SK-N-SH (cell line): ENCODE data around the gene MAN2A2. TPM values are rescaled to one million over a fixed set of nuclear protein-coding genes. Genes with fewer than 3 reads are reported as not detected.

Experiments
- CTCF ChIA-PET: fragments of 300-600, 350-600 bp; formaldehyde crosslinking; extraction: SDS; loops from one replicate; lab custom pipeline; 2021; lab: Yijun Ruan, JAX
- POLR2A ChIA-PET: fragments of 350-600 bp; sonication (Branson Sonifier 250); formaldehyde crosslinking; extraction: SDS; loops from one replicate; lab custom pipeline; 2020; ENCODE audit warnings: antibody characterized with exemption, inconsistent platforms; lab: Yijun Ruan, JAX
- DNase-seq: peaks from one replicate; pipeline ENCODE4 v3.0.0; 2012
- H2AFZ ChIP-seq: fragments of 200-600 bp; sonication (generic); 2 replicates; pipeline ENCODE4 v1.8.1; 2016; ENCODE audit warnings: antibody characterized with exemption, mild to moderate bottlenecking, low read depth
- H3F3A ChIP-seq: fragments of 200-600 bp; sonication (generic); replicated peaks from 2 replicates; pipeline ENCODE3; 2016; ENCODE audit warnings: antibody characterized with exemption, mild to moderate bottlenecking; ENCODE audit not compliant: insufficient read depth
- H3K27ac ChIP-seq, 2 experiments: fragments of 200-500 bp in 1 of 2; fragments of 200-600 bp in 1 of 2; sonication (Bioruptor generic) in 1 of 2; sonication (generic), shearing (Covaris generic) in 1 of 2; 2 replicates each; pipeline versions ENCODE4 v1.5.1 to v1.6.1; 2014 to 2016; ENCODE audit warnings: low read depth in 2 of 2, inconsistent platforms in 1 of 2, low read length in 1 of 2, mild to moderate bottlenecking in 1 of 2, mixed read lengths in 1 of 2
- H3K27me3 ChIP-seq: fragments of 200-600 bp; sonication (generic), shearing (Covaris generic); 2 replicates; pipeline ENCODE4 v1.6.1; 2016; ENCODE audit warnings: mixed run types; ENCODE audit not compliant: insufficient read depth
- H3K36me3 ChIP-seq, 2 experiments: fragments of 200-500 bp in 1 of 2; fragments of 200-600 bp in 1 of 2; sonication (Bioruptor generic) in 1 of 2; sonication (generic) in 1 of 2; replicated peaks in 1 of 2; 2 replicates each; pipeline versions ENCODE3 to v1.5.1; 2014 to 2016; ENCODE audit warnings: low read length in 1 of 2, mild to moderate bottlenecking in 1 of 2; ENCODE audit not compliant: insufficient read depth in 2 of 2, control insufficient read depth in 1 of 2
- H3K4me1 ChIP-seq, 2 experiments: fragments of 200-500 bp in 1 of 2; fragments of 200-600 bp in 1 of 2; sonication (Bioruptor generic) in 1 of 2; sonication (generic), shearing (Covaris generic) in 1 of 2; 2 replicates each; pipeline versions ENCODE4 v1.5.1 to v1.6.1; 2014 to 2016; ENCODE audit warnings: low read depth in 1 of 2, low read length in 1 of 2, mixed run types in 1 of 2; ENCODE audit not compliant: insufficient read depth in 2 of 2, control insufficient read depth in 1 of 2
- H3K4me2 ChIP-seq: fragments of 200-600 bp; sonication (generic), shearing (Covaris generic); 2 replicates; pipeline ENCODE4 v1.6.1; 2017; ENCODE audit warnings: mixed run types
- H3K4me3 ChIP-seq, 2 experiments: fragments of 200-500 bp in 1 of 2; fragments of 200-600 bp in 1 of 2; sonication (Bioruptor generic) in 1 of 2; sonication (generic), shearing (Covaris generic) in 1 of 2; 2 replicates each; pipeline versions ENCODE4 v1.5.1 to v1.8.1; 2014 to 2016; ENCODE audit warnings: low read depth in 2 of 2, inconsistent platforms in 1 of 2, low read length in 1 of 2, mild to moderate bottlenecking in 1 of 2, mixed read lengths in 1 of 2, moderate library complexity in 1 of 2
- H3K79me2 ChIP-seq: fragments of 200-600 bp; sonication (generic); 2 replicates; pipeline ENCODE4 v1.8.1; 2017; ENCODE audit warnings: mild to moderate bottlenecking; ENCODE audit not compliant: insufficient read depth
- H3K9ac ChIP-seq: fragments of 200-600 bp; sonication (generic); 2 replicates; pipeline ENCODE4 v1.6.1; 2017; ENCODE audit warnings: mixed run types
- H3K9me2 ChIP-seq: fragments of 200-600 bp; sonication (generic); 2 replicates; pipeline ENCODE4 v1.6.1; 2017; ENCODE audit warnings: mixed run types
- H3K9me3 ChIP-seq: fragments of 200-600 bp; sonication (generic); 2 replicates; pipeline ENCODE4 v1.6.1; 2017; ENCODE audit warnings: mixed run types, mild to moderate bottlenecking, moderate library complexity
- H4K20me1 ChIP-seq: fragments of 200-600 bp; sonication (generic); 2 replicates; pipeline ENCODE4 v1.6.1; 2017; ENCODE audit warnings: mild to moderate bottlenecking, mixed run types; ENCODE audit not compliant: insufficient read depth
- ELF1 ChIP-seq: IDR thresholded peaks from 2 replicates; pipeline ENCODE4 v1.4.0; 2012
- FOXM1 ChIP-seq: IDR thresholded peaks from 2 replicates; pipeline ENCODE4 v1.4.0; 2012; ENCODE audit warnings: low read depth, mild to moderate bottlenecking
- GABPA ChIP-seq: IDR thresholded peaks from 2 replicates; pipeline ENCODE4 v1.4.0; 2012; ENCODE audit warnings: low read depth, mild to moderate bottlenecking
- GATA2 ChIP-seq: sonication (generic); formaldehyde crosslinking; IDR thresholded peaks from 2 replicates; pipeline ENCODE4 v1.5.0; 2020; ENCODE audit warnings: mild to moderate bottlenecking, missing genetic modification reagents
- MAX ChIP-seq: IDR thresholded peaks from 2 replicates; pipeline ENCODE4 v1.4.0; 2012; ENCODE audit warnings: low read depth
- NFIC ChIP-seq: IDR thresholded peaks from 2 replicates; pipeline ENCODE4 v1.4.0; 2012; ENCODE audit warnings: borderline replicate concordance
- RFX5 ChIP-seq: IDR thresholded peaks from 2 replicates; pipeline ENCODE4 v1.6.1; 2012; ENCODE audit warnings: mild to moderate bottlenecking, improper control_type of control experiment, low read length
- SMC3 ChIP-seq: IDR thresholded peaks from 2 replicates; pipeline ENCODE4 v1.6.1; 2012; ENCODE audit warnings: low read depth, low read length, improper control_type of control experiment
- TAF1 ChIP-seq: IDR thresholded peaks from 2 replicates; pipeline ENCODE4 v1.6.1; 2012; ENCODE audit warnings: low read depth, mild to moderate bottlenecking, low read length, moderate library complexity, borderline replicate concordance
- TCF12 ChIP-seq: IDR thresholded peaks from 2 replicates; pipeline ENCODE4 v1.4.0; 2012
- TEAD4 ChIP-seq: IDR thresholded peaks from 2 replicates; pipeline ENCODE4 v1.4.0; 2012; ENCODE audit warnings: mild to moderate bottlenecking, borderline replicate concordance; ENCODE audit not compliant: insufficient read depth
- YY1 ChIP-seq: IDR thresholded peaks from 2 replicates; pipeline ENCODE4 v1.4.0; 2012; ENCODE audit warnings: low read depth, mild to moderate bottlenecking
- WGBS: methylation state at CpG from one replicate; pipeline ENCODE4 v1.1.6; 2017; ENCODE audit warnings: low lambda C conversion rate; 5-methylcytosine and 5-hydroxymethylcytosine counted together
- polyA plus RNA-seq, 3 experiments: library from polyadenylated mRNA; depleted of rRNA; stranded (reverse); fragments of >200 nt; gene quantifications; 2 replicates each; pipeline ENCODE4 v1.2.3, GENCODE V29; 2012
- TF ChIP-seq, protein P1 (sequence below): IDR thresholded peaks from 2 replicates; pipeline ENCODE4 v1.6.1; 2012; ENCODE audit warnings: mild to moderate bottlenecking, low read depth, low read length, moderate library complexity
- TF ChIP-seq, protein P2 (sequence below): fragments of 200-600 bp; sonication (generic); IDR thresholded peaks from 2 replicates; pipeline ENCODE4 v1.6.1; 2017; ENCODE audit warnings: antibody characterized with exemption, mild to moderate bottlenecking, moderate library complexity

Gene MAN2A2
- polyA plus RNA-seq, 1 of the 3 experiments (the other 2 are of a cell fraction): 35.0 TPM

DNA sequence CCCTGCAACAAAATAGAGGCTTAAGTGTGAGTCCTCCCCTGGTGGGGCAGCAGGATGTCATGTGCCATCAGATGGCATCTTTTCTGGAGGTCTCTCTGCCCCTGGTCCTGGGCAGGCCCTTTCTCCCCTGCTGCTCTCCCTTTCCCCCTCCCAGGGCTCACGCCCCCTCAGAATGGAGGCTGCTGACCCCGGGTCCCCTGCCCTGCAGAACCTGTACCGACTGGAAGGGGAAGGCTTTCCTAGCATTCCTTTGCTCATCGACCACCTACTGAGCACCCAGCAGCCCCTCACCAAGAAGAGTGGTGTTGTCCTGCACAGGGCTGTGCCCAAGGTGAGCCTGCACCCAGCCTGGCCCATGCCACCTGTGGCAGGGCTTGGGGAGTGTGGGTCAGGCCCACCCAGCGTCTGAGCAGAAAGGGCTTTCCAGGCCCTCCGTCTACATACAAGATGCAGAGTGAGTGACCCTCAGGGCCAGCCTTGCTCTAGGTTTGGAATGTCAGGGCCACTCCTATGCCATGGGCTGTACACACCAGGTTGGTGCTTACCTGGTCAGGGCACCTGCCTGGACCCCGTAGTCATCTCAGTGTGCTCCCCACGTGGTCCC is 11.7 kb upstream of the MAN2A2 start:
- H2AFZ ChIP-seq: no peak overlapping the region
- POLR2A ChIA-PET: no interaction called here
- H3K4me3 ChIP-seq: no peak overlapping the region
- H3K27ac ChIP-seq: no peak overlapping the region
- H3F3A ChIP-seq: no peaks in the 10 kb centered on the region
- H3K4me2 ChIP-seq: no peak overlapping the region
- H3K27me3 ChIP-seq: no peaks in the 10 kb centered on the region
- no peaks in the 10 kb centered on the region for H3K9me2 ChIP-seq
- no peaks in the 10 kb centered on the region for H4K20me1 ChIP-seq
- TF ChIP-seq MAX: no peak
- TF ChIP-seq GABPA: no peak
- TF ChIP-seq, protein P1, sequence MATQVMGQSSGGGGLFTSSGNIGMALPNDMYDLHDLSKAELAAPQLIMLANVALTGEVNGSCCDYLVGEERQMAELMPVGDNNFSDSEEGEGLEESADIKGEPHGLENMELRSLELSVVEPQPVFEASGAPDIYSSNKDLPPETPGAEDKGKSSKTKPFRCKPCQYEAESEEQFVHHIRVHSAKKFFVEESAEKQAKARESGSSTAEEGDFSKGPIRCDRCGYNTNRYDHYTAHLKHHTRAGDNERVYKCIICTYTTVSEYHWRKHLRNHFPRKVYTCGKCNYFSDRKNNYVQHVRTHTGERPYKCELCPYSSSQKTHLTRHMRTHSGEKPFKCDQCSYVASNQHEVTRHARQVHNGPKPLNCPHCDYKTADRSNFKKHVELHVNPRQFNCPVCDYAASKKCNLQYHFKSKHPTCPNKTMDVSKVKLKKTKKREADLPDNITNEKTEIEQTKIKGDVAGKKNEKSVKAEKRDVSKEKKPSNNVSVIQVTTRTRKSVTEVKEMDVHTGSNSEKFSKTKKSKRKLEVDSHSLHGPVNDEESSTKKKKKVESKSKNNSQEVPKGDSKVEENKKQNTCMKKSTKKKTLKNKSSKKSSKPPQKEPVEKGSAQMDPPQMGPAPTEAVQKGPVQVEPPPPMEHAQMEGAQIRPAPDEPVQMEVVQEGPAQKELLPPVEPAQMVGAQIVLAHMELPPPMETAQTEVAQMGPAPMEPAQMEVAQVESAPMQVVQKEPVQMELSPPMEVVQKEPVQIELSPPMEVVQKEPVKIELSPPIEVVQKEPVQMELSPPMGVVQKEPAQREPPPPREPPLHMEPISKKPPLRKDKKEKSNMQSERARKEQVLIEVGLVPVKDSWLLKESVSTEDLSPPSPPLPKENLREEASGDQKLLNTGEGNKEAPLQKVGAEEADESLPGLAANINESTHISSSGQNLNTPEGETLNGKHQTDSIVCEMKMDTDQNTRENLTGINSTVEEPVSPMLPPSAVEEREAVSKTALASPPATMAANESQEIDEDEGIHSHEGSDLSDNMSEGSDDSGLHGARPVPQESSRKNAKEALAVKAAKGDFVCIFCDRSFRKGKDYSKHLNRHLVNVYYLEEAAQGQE: no peak
- no peak for TF ChIP-seq TEAD4
- TF ChIP-seq FOXM1: no peak
- no peak for DNase-seq
- H3K9ac ChIP-seq: no peak overlapping the region
- no peaks in the 10 kb centered on the region for H3K36me3 ChIP-seq
- 77% methylated on average over 4 of the region's 8 CpGs for WGBS
- H3K9me3 ChIP-seq: no peaks in the 10 kb centered on the region
- peaks cover 0 to 8% of the 10 kb centered on the region in 2 experiments; a peak in 1 of 4 replicates for H3K4me1 ChIP-seq
- no peaks in the 10 kb centered on the region for H3K79me2 ChIP-seq
- CTCF ChIA-PET: interaction anchor here (0.6 kb wide), 1 partner anchor 26 kb away, joined by 3 read pairs; no protein-coding TSS in a partner anchor

DNA sequence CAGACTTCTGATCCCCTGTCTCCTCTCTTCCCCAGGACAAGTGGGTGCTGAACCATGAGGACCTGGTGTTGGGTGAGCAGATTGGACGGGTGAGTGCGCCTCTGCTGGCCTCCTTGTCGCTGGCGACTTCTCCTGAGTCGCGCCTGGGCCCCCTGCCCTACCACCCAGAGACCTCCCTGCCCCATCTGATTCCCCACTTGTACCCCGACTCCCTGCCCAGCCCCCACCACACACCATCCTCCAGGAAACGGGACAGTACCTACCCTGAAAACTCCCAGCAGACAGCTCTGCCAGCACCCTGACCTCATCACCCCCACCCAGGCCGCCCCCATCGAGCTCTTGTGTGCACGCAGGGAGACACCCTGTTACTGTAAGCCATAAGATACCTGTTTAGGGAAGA is 11.1 kb upstream of the MAN2A2 start:
- H4K20me1 ChIP-seq: no peaks in the 10 kb centered on the region
- DNase-seq: no peak
- H3K27me3 ChIP-seq: no peaks in the 10 kb centered on the region
- H3K4me1 ChIP-seq: peaks cover 0 to 8% of the 10 kb centered on the region in 2 experiments; a peak in 1 of 4 replicates
- H3K36me3 ChIP-seq: no peaks in the 10 kb centered on the region
- CTCF ChIA-PET: interaction anchor here (2.2 kb wide), 1 partner anchor 10 kb away, joined by 8 read pairs; the partner anchor contains the start of gene MAN2A2
- H3K4me2 ChIP-seq: no peak overlapping the region
- POLR2A ChIA-PET: no interaction called here
- 88% methylated on average over 11 of the region's 11 CpGs for WGBS
- no peak overlapping the region for H2AFZ ChIP-seq
- no peak overlapping the region for H3K4me3 ChIP-seq
- no peaks in the 10 kb centered on the region for H3K79me2 ChIP-seq
- no peaks in the 10 kb centered on the region for H3K9me3 ChIP-seq
- no peak overlapping the region for H3K27ac ChIP-seq
- no peak overlapping the region for H3K9ac ChIP-seq
- no peak for TF ChIP-seq RFX5
- no peak for TF ChIP-seq NFIC
- TF ChIP-seq SMC3: no peak
- TF ChIP-seq, protein P2, sequence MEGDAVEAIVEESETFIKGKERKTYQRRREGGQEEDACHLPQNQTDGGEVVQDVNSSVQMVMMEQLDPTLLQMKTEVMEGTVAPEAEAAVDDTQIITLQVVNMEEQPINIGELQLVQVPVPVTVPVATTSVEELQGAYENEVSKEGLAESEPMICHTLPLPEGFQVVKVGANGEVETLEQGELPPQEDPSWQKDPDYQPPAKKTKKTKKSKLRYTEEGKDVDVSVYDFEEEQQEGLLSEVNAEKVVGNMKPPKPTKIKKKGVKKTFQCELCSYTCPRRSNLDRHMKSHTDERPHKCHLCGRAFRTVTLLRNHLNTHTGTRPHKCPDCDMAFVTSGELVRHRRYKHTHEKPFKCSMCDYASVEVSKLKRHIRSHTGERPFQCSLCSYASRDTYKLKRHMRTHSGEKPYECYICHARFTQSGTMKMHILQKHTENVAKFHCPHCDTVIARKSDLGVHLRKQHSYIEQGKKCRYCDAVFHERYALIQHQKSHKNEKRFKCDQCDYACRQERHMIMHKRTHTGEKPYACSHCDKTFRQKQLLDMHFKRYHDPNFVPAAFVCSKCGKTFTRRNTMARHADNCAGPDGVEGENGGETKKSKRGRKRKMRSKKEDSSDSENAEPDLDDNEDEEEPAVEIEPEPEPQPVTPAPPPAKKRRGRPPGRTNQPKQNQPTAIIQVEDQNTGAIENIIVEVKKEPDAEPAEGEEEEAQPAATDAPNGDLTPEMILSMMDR: no peak
- no peak for TF ChIP-seq GATA2 (CRISPR knock-in tag)
- no peak for TF ChIP-seq ELF1
- TF ChIP-seq YY1: no peak
- TF ChIP-seq FOXM1: no peak
- no peak for TF ChIP-seq TCF12
- TF ChIP-seq TAF1: no peak
- TF ChIP-seq, all 33 proteins: peak for 0
- Histone ChIP-seq H3K9me2 (no peaks in the 10 kb centered on the region), H3F3A (no peaks in the 10 kb centered on the region)
